Gastrocnemius medialis (tissue), 4 donors: ENCODE data around the gene POLR3E. TPM values are rescaled to one million over a fixed set of nuclear protein-coding genes. Genes with fewer than 3 reads are reported as not detected.

Source experiments
- ATAC-seq, 2 donors: fragments of 150-250 bp; one replicate each; pipeline ENCODE4 v1.9.1; 2016
- DNase-seq, 2 donors: peaks; one replicate each; pipeline ENCODE4 v3.0.0-alpha.2; 2019
- H3K27ac ChIP-seq, 4 donors: fragments of 200-600 bp; sonication (generic); 1 replicate in 1 of 4; 2 replicates in 3 of 4; pipeline ENCODE4 v1.5.1; 2016 to 2018; ENCODE audit warnings: mild to moderate bottlenecking in 2 of 4, moderate library complexity in 1 of 4
- H3K27me3 ChIP-seq, 3 donors: fragments of 200-600 bp; sonication (generic) in 2 of 3; 1 replicate in 1 of 3; 2 replicates in 2 of 3; pipeline versions ENCODE4 v1.5.1 to v1.6.0; 2016 to 2019; ENCODE audit warnings: mild to moderate bottlenecking in 1 of 3, moderate library complexity in 1 of 3
- H3K36me3 ChIP-seq, 2 donors: fragments of 200-600 bp; sonication (generic) in 1 of 2; one replicate each; pipeline ENCODE4 v1.5.1; 2017 to 2018
- H3K4me1 ChIP-seq, 2 donors: fragments of 200-600 bp; sonication (generic) in 1 of 2; one replicate each; pipeline ENCODE4 v1.5.1; 2016 to 2017; ENCODE audit warnings: mild to moderate bottlenecking in 2 of 2
- H3K4me3 ChIP-seq, 4 donors: fragments of 200-600 bp; sonication (generic) in 3 of 4; 1 replicate in 1 of 4; 2 replicates in 3 of 4; pipeline ENCODE4 v1.5.1; 2016 to 2019; ENCODE audit warnings: mild to moderate bottlenecking in 2 of 4
- H3K9me3 ChIP-seq, 3 donors: fragments of 200-600 bp; sonication (generic) in 2 of 3; 1 replicate in 1 of 3; 2 replicates in 2 of 3; pipeline ENCODE4 v1.5.1; 2016 to 2019
- POLR2A ChIP-seq, 2 donors: fragments of 450-650 bp; IDR thresholded peaks; one replicate each; pipeline ENCODE4 v1.6.1; 2017; ENCODE audit warnings: antibody characterized with exemption in 2 of 2, mild to moderate bottlenecking in 2 of 2, moderate library complexity in 2 of 2
- in situ Hi-C, 4 donors: fragments of 200-750 bp; cut with MboI; loops; one replicate each; pipeline versions ENCODE4 v1.15.0 to v1.8.0; 2017; ENCODE audit warnings: low sequenced_read_pairs in 4 of 4
- intact Hi-C: fragments of 100-400 bp; cut with DNase I; formaldehyde crosslinking; loops from one replicate; pipeline ENCODE4 v1.15.1; 2023; ENCODE audit warnings: low total_unique reads
- total RNA-seq, 4 donors: library from RNA; depleted of rRNA; stranded (reverse); fragments of >200 nt; gene quantifications; one replicate each; pipeline versions ENCODE4 v1.1.0 to v1.2.3, GENCODE V29; 2016
- TF ChIP-seq, protein P1 (sequence below), 5 experiments: fragments of 450-650 bp in 3 of 5; fragments of 200-600 bp in 2 of 5; sonication (generic) in 2 of 5; IDR thresholded peaks in 4 of 5; conservative IDR thresholded peaks in 1 of 5; 1 replicate in 4 of 5; 2 replicates in 1 of 5; pipeline ENCODE4 v1.5.1; 2016 to 2019; ENCODE audit warnings: antibody characterized with exemption in 5 of 5, mild to moderate bottlenecking in 3 of 5, moderate library complexity in 3 of 5

Gene POLR3E
- total RNA-seq, 4 donors from 2014 or later: 105 to 182 (median 116) TPM

DNA sequence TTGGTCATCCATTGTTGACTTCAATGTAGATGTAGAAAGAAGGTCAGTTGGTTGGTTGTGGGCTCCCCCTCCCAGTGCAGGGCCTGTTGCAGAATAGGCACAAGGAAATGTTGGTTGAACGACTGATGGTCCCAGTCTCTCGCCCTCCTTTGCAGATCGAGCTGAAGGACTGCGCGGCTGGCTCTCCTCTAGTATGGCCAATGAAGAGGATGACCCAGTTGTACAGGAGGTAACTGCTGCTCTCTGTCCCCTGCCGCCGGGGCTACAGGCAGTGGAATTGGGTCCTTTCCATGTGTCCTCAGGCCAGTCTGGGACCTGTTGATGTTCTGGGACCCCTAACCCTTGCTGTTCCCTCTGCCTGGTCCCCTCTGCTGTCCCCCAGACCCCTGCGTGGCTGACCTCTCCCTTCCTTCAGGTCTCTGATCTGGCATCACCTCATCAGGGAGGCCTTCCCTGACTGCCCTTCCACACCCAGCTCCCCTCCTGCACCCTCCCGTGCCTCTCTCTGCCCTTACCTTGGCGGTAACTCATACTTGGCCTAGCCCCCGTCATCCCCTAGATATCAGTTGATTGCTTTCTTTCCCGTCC is 5.7 kb downstream of the POLR3E start:
- intact Hi-C loops: no loop called here
- H3K27ac ChIP-seq: no peak overlapping the region
- H3K36me3 ChIP-seq: peaks cover 0 to 53% of the 10 kb centered on the region in 2 donors
- H3K9me3 ChIP-seq: no peaks in the 10 kb centered on the region
- peaks cover 12 to 18% of the 10 kb centered on the region in 2 donors for H3K4me1 ChIP-seq
- in situ Hi-C loops: no loop called here
- H3K4me3 ChIP-seq: no peak overlapping the region
- H3K27me3 ChIP-seq: no peaks in the 10 kb centered on the region
- ATAC-seq (no peak), DNase-seq (no peak)
- TF ChIP-seq POLR2A (IDR thresholded peaks at IDR 0.05): no peak
- TF ChIP-seq, protein P1, sequence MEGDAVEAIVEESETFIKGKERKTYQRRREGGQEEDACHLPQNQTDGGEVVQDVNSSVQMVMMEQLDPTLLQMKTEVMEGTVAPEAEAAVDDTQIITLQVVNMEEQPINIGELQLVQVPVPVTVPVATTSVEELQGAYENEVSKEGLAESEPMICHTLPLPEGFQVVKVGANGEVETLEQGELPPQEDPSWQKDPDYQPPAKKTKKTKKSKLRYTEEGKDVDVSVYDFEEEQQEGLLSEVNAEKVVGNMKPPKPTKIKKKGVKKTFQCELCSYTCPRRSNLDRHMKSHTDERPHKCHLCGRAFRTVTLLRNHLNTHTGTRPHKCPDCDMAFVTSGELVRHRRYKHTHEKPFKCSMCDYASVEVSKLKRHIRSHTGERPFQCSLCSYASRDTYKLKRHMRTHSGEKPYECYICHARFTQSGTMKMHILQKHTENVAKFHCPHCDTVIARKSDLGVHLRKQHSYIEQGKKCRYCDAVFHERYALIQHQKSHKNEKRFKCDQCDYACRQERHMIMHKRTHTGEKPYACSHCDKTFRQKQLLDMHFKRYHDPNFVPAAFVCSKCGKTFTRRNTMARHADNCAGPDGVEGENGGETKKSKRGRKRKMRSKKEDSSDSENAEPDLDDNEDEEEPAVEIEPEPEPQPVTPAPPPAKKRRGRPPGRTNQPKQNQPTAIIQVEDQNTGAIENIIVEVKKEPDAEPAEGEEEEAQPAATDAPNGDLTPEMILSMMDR (IDR thresholded peaks at IDR 0.05 in 4 of 5, conservative IDR thresholded peaks at IDR 0.05 in 1 of 5): no peak

DNA sequence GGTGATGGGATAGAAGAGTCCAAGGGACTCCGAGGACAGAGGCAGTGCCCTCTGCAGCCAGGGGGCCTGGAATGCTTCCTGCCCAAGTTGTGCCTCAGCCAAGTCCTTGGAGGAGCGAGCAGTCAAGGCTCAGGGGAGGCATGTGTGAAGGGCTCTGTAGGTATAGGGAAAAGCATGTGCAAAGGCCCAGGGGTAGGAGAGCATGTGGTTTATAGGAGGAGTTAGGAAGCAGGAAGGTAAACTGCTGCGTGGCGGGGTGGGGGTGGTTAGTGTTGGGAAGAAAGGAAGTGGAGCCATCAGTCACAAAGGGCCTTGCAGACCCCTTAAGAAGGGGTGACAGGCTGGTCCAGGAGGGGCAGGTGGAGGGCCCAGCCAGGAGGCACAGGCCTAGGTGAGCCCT is 7.2 kb downstream of the POLR3E start:
- intact Hi-C loops (no loop called here), in situ Hi-C loops (no loop called here)
- TF ChIP-seq, protein P1 (IDR thresholded peaks at IDR 0.05 in 4 of 5, conservative IDR thresholded peaks at IDR 0.05 in 1 of 5): no peak
- no peak for TF ChIP-seq POLR2A (IDR thresholded peaks at IDR 0.05)

DNA sequence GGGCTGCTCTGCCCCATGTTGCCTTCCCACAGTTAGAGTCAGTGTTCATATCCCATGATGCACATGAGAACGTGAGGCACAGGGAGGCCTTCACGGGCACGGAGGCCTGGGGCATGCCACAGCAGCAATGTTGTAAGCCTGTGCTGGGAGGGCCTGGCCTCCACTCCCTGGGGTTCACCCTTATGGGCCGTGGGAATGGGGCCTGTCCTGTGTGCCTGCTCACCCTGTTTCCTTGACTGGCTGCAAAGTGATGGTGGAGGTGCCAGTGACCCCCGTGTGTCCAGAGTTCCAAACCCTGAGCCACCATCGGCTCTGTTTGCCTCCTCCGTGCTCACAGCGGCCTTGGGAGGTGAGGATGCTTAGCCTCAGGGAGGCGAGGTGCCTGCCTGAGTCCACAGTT is 9.6 kb downstream of the POLR3E start:
- Histone ChIP-seq H3K27ac (no peak overlapping the region), H3K4me1 (no peaks in the 10 kb centered on the region), H3K27me3 (no peaks in the 10 kb centered on the region), H3K9me3 (no peaks in the 10 kb centered on the region), H3K36me3 (peaks cover 3 to 92% of the 10 kb centered on the region in 2 donors), H3K4me3 (no peak overlapping the region)
- ATAC-seq (no peak), DNase-seq (no peak)
- in situ Hi-C loops: no loop called here
- TF ChIP-seq POLR2A (IDR thresholded peaks at IDR 0.05): no peak
- TF ChIP-seq, protein P1 (IDR thresholded peaks at IDR 0.05 in 4 of 5, conservative IDR thresholded peaks at IDR 0.05 in 1 of 5): no peak
- intact Hi-C loops: no loop called here

More for the DNA sequence above, 7.2 kb downstream of the POLR3E start:
- peaks cover 9% of the 10 kb centered on the region in 2 donors for H3K4me1 ChIP-seq
- no peaks in the 10 kb centered on the region for H3K9me3 ChIP-seq
- no peak overlapping the region for H3K4me3 ChIP-seq
- H3K27me3 ChIP-seq: no peaks in the 10 kb centered on the region
- DNase-seq: no peak
- H3K27ac ChIP-seq: no peak overlapping the region
- H3K36me3 ChIP-seq: peaks cover 0 to 68% of the 10 kb centered on the region in 2 donors
- no peak for ATAC-seq

DNA sequence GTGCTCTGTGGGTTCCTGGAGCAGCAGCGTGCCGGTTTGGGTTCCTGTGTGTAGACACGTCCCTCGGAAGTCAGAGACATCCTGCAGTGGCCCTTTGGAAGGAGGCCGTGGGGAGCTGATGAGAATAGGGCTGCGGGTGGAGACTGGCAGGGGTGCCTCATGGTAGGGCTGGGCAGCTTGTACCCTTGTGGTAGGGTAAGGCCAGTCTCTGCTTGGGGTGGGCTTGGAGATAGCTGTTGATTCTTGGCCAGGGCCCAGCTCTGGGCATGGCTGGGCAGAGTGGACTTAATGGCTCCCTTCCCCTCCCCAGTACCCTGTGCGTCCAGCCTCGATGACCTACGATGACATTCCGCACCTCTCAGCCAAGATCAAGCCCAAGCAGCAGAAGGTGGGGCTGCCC is 10.6 kb downstream of the POLR3E start:
- DNase-seq (no peak), ATAC-seq (no peak)
- TF ChIP-seq POLR2A (IDR thresholded peaks at IDR 0.05): no peak
- TF ChIP-seq, protein P1 (IDR thresholded peaks at IDR 0.05 in 4 of 5, conservative IDR thresholded peaks at IDR 0.05 in 1 of 5): no peak
- no peak overlapping the region for H3K4me3 ChIP-seq
- H3K27ac ChIP-seq: no peak overlapping the region
- no peaks in the 10 kb centered on the region for H3K4me1 ChIP-seq
- intact Hi-C loops: no loop called here
- no peaks in the 10 kb centered on the region for H3K27me3 ChIP-seq
- H3K36me3 ChIP-seq: peaks cover 3 to 94% of the 10 kb centered on the region in 2 donors
- no peaks in the 10 kb centered on the region for H3K9me3 ChIP-seq
- in situ Hi-C loops: no loop called here
